GM19438 (cell line): ENCODE measurements around the gene EXTL1.
"Not testable (repeated sequence)": the region's sequence is repeated elsewhere in the genome, so short reads cannot be mapped to it uniquely, and the experiment has no call there.

Experiments used
- ATAC-seq: cut with Tn5 transposase; IDR thresholded peaks from one replicate; pipeline ENCODE4 v1.9.1; 2021; ENCODE audit warnings: low read depth; ENCODE audit not compliant: unreplicated experiment

Gene EXTL1

GRCh38 chr1:26021647-26022403 lies at the start of gene EXTL1:
Gene EXTL1 (plus strand): TSS chr1:26021775. CDS start chr1:26022647, 872 bp downstream.
- ATAC-seq: no peak

- no peak for ATAC-seq
These were observed 49.8 kb upstream of the EXTL1 start for GRCh38 chr1:25971811-25972180.

GRCh38 chr1:25973610-25974321 lies 47.8 kb upstream of the EXTL1 start:
- ATAC-seq: no peak

GRCh38 chr1:25977801-25978200 lies 43.8 kb upstream of the EXTL1 start:
- no peak for ATAC-seq

GRCh38 chr1:25978403-25978802 lies 43.2 kb upstream of the EXTL1 start:
- ATAC-seq: no peak

DNA sequence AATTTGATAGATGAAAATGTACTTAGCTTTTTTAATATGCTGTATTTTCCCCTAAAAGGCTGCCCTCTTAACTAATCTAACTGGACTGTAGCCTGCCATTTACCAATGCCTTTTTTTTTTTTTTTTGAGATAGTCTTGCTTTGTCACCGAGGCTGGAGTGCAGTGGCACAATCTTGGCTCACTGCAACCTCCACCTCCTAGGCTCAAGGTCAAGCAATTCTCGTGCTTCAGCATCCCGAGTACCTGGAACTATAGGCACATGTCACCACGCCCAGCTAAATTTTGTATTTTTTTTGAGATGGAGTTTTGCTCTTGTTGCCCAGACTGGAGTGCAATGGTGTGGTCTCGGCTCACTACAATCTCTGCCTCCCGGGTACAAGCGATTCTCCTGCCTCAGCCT lies 42.4 kb upstream of the EXTL1 start:
- no peak for ATAC-seq

DNA sequence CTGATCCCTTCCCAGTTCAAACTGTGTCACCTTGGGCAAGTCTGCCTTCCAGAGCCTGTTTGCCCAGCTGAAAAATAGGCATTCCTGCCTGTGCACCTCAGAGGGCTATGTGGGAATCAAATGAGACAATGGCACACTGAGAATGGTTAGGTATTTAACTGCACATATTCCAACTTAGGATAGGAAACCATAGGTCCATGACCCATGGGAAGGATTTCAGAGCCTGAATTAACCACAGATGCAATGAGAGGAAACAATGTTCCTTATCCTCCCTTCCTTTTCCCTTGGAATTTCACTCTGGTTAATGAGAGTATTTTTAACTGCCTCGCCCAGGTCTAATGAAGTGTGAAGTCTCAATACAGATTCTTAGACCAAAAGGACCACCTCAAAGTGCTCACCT lies 36.4 kb upstream of the EXTL1 start:
- no peak for ATAC-seq

- no peak for ATAC-seq
These were observed 35.9 kb upstream of the EXTL1 start for GRCh38 chr1:25985670-25986069.

DNA sequence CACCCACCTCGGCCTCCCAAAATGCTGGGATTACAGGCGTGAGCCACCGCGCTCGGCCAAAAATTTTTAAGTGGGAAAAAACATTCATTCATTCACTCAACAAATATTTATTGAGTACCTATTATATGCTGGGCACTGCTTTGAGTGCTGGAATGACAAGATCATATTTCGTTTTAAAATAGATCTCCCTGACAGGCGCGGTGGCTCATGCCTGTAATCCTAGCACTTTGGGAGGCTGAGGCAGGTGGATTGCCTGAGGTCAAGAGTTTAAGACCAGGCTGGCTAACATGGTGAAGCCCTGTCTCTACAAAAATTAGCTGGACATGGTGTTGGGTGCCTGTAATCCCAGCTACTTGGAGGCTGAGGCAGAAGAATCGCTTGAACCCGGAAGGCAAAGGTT lies 34.8 kb upstream of the EXTL1 start:
- ATAC-seq: not testable (repeated sequence)

DNA sequence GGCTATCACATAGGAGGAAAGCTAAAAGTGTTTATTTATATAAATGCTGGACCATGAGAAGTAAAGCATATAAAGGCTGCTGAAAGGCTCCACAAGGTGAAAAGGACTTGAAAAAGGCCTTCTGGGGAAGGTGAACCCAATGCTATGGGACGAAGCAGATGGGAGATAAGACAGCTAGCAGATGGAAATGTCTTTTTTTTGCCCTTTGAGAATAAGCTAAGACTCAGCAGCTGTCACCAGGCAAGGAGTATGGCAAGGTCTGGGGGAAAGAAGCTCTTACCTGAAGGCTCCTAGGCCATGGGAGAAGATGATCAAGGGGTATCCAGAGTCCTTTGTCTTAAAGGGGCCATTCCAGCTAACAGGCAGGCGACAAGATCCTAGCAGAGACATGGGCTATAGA lies 33.6 kb upstream of the EXTL1 start:
- no peak for ATAC-seq

GRCh38 chr1:25989440-25990234 lies 31.9 kb upstream of the EXTL1 start:
- no peak for ATAC-seq

GRCh38 chr1:25990251-25990650 lies 31.3 kb upstream of the EXTL1 start:
- no peak for ATAC-seq

DNA sequence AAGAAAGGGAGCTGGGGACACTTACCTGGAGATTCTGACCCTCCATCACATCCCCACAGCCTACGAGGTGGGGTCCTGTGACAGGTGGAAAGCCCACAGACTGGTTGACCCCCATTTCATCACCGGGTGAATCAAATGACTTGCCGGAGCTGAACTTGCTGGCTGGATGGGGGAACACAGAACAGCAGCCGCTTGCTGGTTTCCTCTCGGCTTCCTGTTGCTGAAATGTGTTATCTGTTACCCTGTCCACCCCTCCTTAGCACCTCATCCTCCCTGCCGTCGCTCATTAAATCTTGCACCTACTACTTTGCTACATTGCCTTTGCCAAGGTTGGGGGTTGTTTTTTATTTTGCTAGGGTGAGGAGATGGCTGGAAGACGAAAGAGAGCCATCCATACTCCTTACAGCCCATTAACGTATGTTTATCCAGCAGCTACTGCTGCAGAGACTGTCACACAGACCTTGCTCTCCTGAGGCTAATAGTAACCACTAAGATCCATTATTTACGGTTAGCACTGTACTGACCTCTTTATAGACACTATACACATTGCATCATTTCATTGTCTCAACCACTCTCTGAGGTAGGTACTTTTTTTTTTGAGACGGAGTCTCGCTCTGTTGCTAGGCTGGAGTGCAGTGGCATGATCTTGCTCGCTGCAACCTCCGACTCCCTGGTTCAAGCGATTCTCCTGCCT lies 30.7 kb upstream of the EXTL1 start:
- no peak for ATAC-seq

- ATAC-seq: no peak
These were observed 29.5 kb upstream of the EXTL1 start for GRCh38 chr1:25991937-25992688.

DNA sequence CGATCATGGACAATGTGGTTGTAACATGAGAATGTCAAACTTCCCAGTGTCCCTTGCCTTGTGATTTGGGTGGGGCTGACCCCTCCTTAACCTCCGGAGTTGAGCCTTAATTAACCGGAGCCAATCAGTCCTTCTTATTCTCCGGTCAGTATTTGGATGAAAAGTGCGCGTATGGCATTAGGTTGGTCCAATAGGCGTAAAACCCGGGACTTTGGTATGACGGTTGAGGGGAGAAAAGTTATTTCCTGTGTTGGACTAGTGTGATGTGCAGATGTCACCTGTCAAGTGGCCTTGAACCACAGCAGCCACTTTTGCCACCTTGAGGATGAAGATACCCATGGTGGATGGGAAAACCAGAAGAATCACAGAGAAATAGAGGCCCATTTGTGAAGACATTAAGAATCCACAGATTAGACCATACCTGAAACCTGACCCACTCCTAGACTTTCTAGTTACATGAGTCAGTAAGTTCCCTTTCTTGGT lies 28.8 kb upstream of the EXTL1 start:
- ATAC-seq: no peak

GRCh38 chr1:25993197-25993951 lies 28.2 kb upstream of the EXTL1 start:
- ATAC-seq: no peak

DNA sequence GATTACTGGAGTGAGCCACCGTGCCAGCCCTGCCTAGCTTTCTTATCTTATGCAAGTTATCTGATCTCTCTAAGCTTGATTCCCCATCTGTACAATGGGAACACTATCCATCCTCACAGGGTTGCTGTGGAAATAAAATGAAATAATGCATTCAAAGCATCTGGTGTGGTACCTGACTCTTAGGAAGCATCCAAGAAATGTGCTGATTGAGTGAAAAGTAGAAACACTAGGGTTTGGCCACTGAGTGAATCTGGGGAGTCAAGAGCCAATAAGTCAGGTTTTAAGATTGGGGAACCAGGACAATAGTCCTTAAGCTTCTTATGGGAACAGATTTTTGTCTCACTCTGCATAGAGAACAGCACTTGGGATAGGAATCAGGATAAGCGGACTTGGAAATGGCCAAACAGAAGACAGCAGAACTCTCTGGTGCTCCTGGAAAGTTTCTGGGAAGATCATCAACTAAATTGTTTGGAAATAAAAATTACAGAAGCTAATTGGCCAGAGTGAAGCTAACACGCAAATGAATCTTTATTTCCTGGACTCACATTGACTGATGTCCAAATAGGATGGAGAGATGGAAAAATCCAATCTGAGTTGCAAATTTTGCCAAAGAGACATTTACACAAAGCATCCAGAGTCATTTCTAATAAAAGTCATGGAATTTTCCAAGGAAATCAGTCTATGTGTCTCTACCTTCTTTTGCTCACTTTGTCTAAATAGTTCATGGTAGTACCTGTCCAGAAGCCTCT lies 27.0 kb upstream of the EXTL1 start:
- no peak for ATAC-seq

DNA sequence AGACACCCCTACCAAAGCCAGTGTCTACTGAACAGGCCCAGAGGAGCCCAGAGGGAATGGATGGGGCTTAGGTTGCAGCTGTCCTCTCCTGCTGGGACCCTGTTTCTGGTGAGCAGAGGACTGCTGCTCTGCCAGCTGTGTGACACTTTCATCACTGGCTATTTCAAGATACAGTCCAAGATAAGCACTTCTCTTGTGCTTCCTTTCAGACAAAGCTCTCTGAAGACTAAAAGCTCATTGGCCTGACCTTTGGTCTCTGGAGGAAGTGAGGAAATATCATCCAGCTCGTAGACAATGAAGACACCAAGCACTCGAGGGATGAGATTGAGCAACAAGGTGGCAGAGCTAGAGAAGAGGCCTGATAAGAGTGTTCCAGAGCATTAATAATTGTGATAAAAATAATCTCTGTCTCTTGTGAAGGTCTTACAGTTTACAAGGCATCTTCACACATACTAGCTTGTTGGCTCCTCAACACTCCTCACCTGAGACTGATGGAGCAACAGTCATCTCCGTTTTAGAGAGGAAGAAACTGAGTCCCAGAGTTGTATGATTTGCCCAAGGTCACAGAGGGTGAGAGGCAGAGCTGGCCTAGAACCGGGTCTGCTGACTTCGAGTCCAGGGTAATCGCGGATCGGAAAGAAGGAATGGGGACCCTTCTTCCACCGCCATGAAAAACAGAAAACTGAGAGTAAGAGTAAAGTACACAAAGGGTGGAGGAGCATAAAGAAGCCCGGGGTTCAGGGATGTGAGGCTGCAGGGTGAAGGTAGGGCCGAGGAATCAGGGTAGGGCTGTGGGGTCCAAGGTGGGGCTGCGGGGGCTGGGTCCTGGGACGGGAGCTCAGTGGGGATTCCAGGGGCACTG lies 24.4 kb upstream of the EXTL1 start:
- ATAC-seq: no peak
